ENCODE results near the gene ADH5.
A peak's percentile ranks its signal among the peaks of the same experiment; 100 is the strongest.
"Not testable (repeated sequence)": the region's sequence is repeated elsewhere in the genome, so short reads cannot be mapped to it uniquely, and the experiment has no call there.

The ADH5 gene

GRCh38 chr4:99091216-99091575, 2.6 kb upstream of the ADH5 start:
- H3K4me1 Mint-ChIP-seq, result peaks cover 38% of the 10 kb centered on the region
- peaks cover 2% of the 10 kb centered on the region for H3K9me3 Mint-ChIP-seq
- peaks cover 14% of the 10 kb centered on the region for H3K36me3 Mint-ChIP-seq (ENCODE audit: low read depth)
- H3K27me3 Mint-ChIP-seq (ENCODE audit: low read depth), result no peaks in the 10 kb centered on the region
- H3K27ac Mint-ChIP-seq, result peak overlapping the region; percentile 97 to 98 (median 98)
- TF ChIP-seq CTCF (IDR thresholded peaks at IDR 0.05; ENCODE audit: unreplicated experiment in 3 of 3), result no peak
- H3K4me3 Mint-ChIP-seq, result peak overlapping the region; percentile 87 to 94 (median 92)

- peaks cover 15% of the 10 kb centered on the region for H3K36me3 Mint-ChIP-seq (ENCODE audit: low read depth)
- no peaks in the 10 kb centered on the region for H3K27me3 Mint-ChIP-seq (ENCODE audit: low read depth)
- H3K4me3 Mint-ChIP-seq, result peak overlapping the region; percentile 87 to 94 (median 92)
- no peak for TF ChIP-seq CTCF (IDR thresholded peaks at IDR 0.05; ENCODE audit: unreplicated experiment in 3 of 3)
- H3K4me1 Mint-ChIP-seq, result peaks cover 40% of the 10 kb centered on the region
- H3K27ac Mint-ChIP-seq, result peak overlapping the region; percentile 97 to 98 (median 98)
- peaks cover 2% of the 10 kb centered on the region for H3K9me3 Mint-ChIP-seq
These were observed 2.1 kb upstream of the ADH5 start for GRCh38 chr4:99090481-99091215.

- Mint-ChIP-seq H3K4me1 (peaks cover 47% of the 10 kb centered on the region), H3K27ac (peak overlapping the region; percentile 97 to 98 (median 98))
- TF ChIP-seq CTCF (IDR thresholded peaks at IDR 0.05; ENCODE audit: unreplicated experiment in 3 of 3), result no peak
These were observed 552 bp downstream of the ADH5 start for GRCh38 chr4:99088023-99088449.

GRCh38 chr4:99084595-99084994, 4.0 kb downstream of the ADH5 start:
- TF ChIP-seq CTCF (IDR thresholded peaks at IDR 0.05; ENCODE audit: unreplicated experiment in 3 of 3), result no peak
- H3K4me3 Mint-ChIP-seq, result peak overlapping the region in 1 of 3 experiments; percentile 11
- H3K27ac Mint-ChIP-seq, result no peak overlapping the region
- peaks cover 62% of the 10 kb centered on the region for H3K36me3 Mint-ChIP-seq (ENCODE audit: low read depth)
- H3K9me3 Mint-ChIP-seq, result no peaks in the 10 kb centered on the region
- H3K27me3 Mint-ChIP-seq (ENCODE audit: low read depth), result no peaks in the 10 kb centered on the region
- H3K4me1 Mint-ChIP-seq, result peaks cover 28% of the 10 kb centered on the region

More at GRCh38 chr4:99088023-99088449, 552 bp downstream of the ADH5 start:
- Mint-ChIP-seq H3K36me3 (ENCODE audit: low read depth) (peaks cover 39% of the 10 kb centered on the region), H3K27me3 (ENCODE audit: low read depth) (no peaks in the 10 kb centered on the region), H3K4me3 (peak overlapping the region; percentile 92 to 97 (median 94)), H3K9me3 (no peaks in the 10 kb centered on the region)

- H3K27ac Mint-ChIP-seq, result no peak overlapping the region
- TF ChIP-seq CTCF (IDR thresholded peaks at IDR 0.05; ENCODE audit: unreplicated experiment in 3 of 3), result no peak
- H3K4me3 Mint-ChIP-seq, result no peak overlapping the region
- no peaks in the 10 kb centered on the region for H3K9me3 Mint-ChIP-seq
- no peaks in the 10 kb centered on the region for H3K27me3 Mint-ChIP-seq (ENCODE audit: low read depth)
- peaks cover 81% of the 10 kb centered on the region for H3K36me3 Mint-ChIP-seq (ENCODE audit: low read depth)
- peaks cover 17% of the 10 kb centered on the region for H3K4me1 Mint-ChIP-seq
These were observed 6.4 kb downstream of the ADH5 start for GRCh38 chr4:99082192-99082591.

- Mint-ChIP-seq H3K36me3 (ENCODE audit: low read depth) (peaks cover 85% of the 10 kb centered on the region), H3K27ac (peak overlapping the region in 2 of 3 experiments; percentile 43 to 45), H3K4me1 (peaks cover 11% of the 10 kb centered on the region)
- not testable (repeated sequence) for H3K9me3 Mint-ChIP-seq; H3K4me3 Mint-ChIP-seq; H3K27me3 Mint-ChIP-seq (ENCODE audit: low read depth)
These were observed 7.7 kb downstream of the ADH5 start for GRCh38 chr4:99080869-99081268.
